PC-3 (cell line): ENCODE measurements around the gene TMTC1. TPM values are rescaled to one million over a fixed set of nuclear protein-coding genes. Genes with fewer than 3 reads are reported as not detected.

ENCODE experiments used
- ATAC-seq: fragments of 200-7000 bp; cut with Tn5 transposase; 2 replicates; pipeline ENCODE4 v1.9.1; 2020; ENCODE audit warnings: mild to moderate bottlenecking, moderate library complexity
- BruUV-seq: library from RNA; stranded (reverse); fragments of 400-500 nt; replicated peaks from 2 replicates; lab custom pipeline; 2021; lab: Mats Ljungman, UMichigan
- CTCF ChIA-PET: fragments of 300-600 bp; sonication (Branson Sonifier 250); formaldehyde crosslinking; loops from one replicate; lab custom pipeline; 2022; ENCODE audit warnings: antibody characterized with exemption; lab: Charles Lee
- POLR2A ChIA-PET: fragments of 300-600 bp; sonication (Branson Sonifier 250); formaldehyde crosslinking; loops from one replicate; lab custom pipeline; 2022; ENCODE audit warnings: antibody characterized with exemption; ENCODE audit not compliant: unreplicated experiment; lab: Charles Lee
- DNase-seq: peaks from one replicate; pipeline ENCODE4 v3.0.0-alpha.2; 2015
- H2AFZ ChIP-seq: fragments of 300-600 bp; sonication (generic); 2 replicates; pipeline ENCODE4 v1.6.0; 2016; ENCODE audit warnings: antibody characterized with exemption, low read length
- H3F3A ChIP-seq: fragments of 300-600 bp; sonication (generic); one replicate; pipeline ENCODE4 v1.6.0; 2017; ENCODE audit warnings: antibody characterized with exemption, low read length, control low read depth, mild to moderate bottlenecking; ENCODE audit not compliant: unreplicated experiment
- H3K27ac ChIP-seq: fragments of 300-600 bp; sonication (generic); 2 replicates; pipeline ENCODE4 v1.5.1; 2016; ENCODE audit warnings: mild to moderate bottlenecking, low read length
- H3K27me3 ChIP-seq: fragments of 300-600 bp; sonication (generic); 2 replicates; pipeline ENCODE4 v1.6.1; 2016; ENCODE audit warnings: low read length, mixed read lengths
- H3K36me3 ChIP-seq: fragments of 300-600 bp; sonication (generic); 2 replicates; pipeline ENCODE4 v1.6.1; 2016; ENCODE audit warnings: low read depth, mixed run types, low read length, mixed read lengths
- H3K4me1 ChIP-seq: fragments of 300-600 bp; sonication (generic); 2 replicates; pipeline ENCODE4 v1.5.1; 2016; ENCODE audit warnings: low read length; ENCODE audit not compliant: insufficient read depth
- H3K4me2 ChIP-seq: fragments of 300-600 bp; sonication (generic); 2 replicates; pipeline ENCODE4 v1.6.0; 2016; ENCODE audit warnings: low read length
- H3K4me3 ChIP-seq: fragments of 300-600 bp; sonication (generic); 2 replicates; pipeline ENCODE4 v1.5.1; 2016; ENCODE audit warnings: mild to moderate bottlenecking, low read length, mixed read lengths
- H3K79me2 ChIP-seq: fragments of 300-600 bp; sonication (generic); 2 replicates; pipeline ENCODE4 v1.6.1; 2017; ENCODE audit warnings: low read length, mixed read lengths
- H3K9ac ChIP-seq: fragments of 300-600 bp; sonication (generic); 2 replicates; pipeline ENCODE4 v1.6.0; 2016; ENCODE audit warnings: mild to moderate bottlenecking, low read length
- H3K9me2 ChIP-seq: fragments of 300-600 bp; sonication (generic); replicated peaks from 2 replicates; pipeline ENCODE4 v1.6.1; 2016; ENCODE audit warnings: mixed run types, low read length, mixed read lengths
- H3K9me3 ChIP-seq: fragments of 300-600 bp; sonication (generic); 2 replicates; pipeline ENCODE4 v1.6.1; 2016; ENCODE audit warnings: low read length, mixed read lengths
- H4K20me1 ChIP-seq: fragments of 300-600 bp; sonication (generic); 2 replicates; pipeline ENCODE4 v1.6.1; 2016; ENCODE audit warnings: low read length, mixed read lengths
- EZH2 ChIP-seq: fragments of 300-600 bp; sonication (generic); IDR thresholded peaks from one replicate; pipeline ENCODE4 v1.6.1; 2017; ENCODE audit warnings: antibody characterized with exemption, mild to moderate bottlenecking, low read length; ENCODE audit not compliant: unreplicated experiment
- EZH2phosphoT487 ChIP-seq: fragments of 300-600 bp; sonication (generic); IDR thresholded peaks from 2 replicates; pipeline ENCODE4 v1.6.1; 2018; ENCODE audit warnings: mild to moderate bottlenecking, antibody characterized with exemption, low read length, borderline replicate concordance
- intact Hi-C: fragments of 100-400 bp; cut with micrococcal nuclease; formaldehyde crosslinking; loops from 2 replicates; pipeline ENCODE4 v1.9.0; 2023
- total RNA-seq: library from RNA; depleted of rRNA; stranded (reverse); fragments of >200 nt; gene quantifications from 2 replicates; pipeline ENCODE4 v1.2.3, GENCODE V29; 2014
- TF ChIP-seq, protein P1 (sequence below): fragments of 300-600 bp; sonication (generic); conservative IDR thresholded peaks from 2 replicates; pipeline ENCODE4 v1.5.1; 2017; ENCODE audit warnings: antibody characterized with exemption, low read depth, mild to moderate bottlenecking, low read length

The TMTC1 gene
- total RNA-seq, 1 experiment from 2014 or later, result 5.8 TPM

DNA sequence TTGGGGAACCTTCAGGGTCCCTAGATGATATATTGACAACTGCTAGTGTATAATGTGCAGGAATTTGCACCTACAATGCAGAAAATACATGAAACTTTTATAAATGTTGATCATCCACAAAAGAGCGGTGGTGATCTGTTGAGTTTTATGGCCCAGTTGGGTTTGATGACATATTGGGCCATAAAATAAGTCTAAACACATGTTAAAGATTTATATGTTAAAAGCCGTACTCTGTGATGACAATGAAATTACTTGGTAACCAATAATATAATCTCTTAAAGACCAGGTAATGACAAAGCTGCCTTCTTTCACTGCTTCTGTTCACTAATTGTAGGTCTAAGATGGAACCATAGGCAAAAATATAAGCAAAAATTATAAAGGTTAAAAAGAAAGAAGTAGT lies 61.6 kb downstream of the TMTC1 start:
- Histone ChIP-seq H3K27ac (no peak overlapping the region), H3K9ac (no peak overlapping the region), H3F3A (no peaks in the 10 kb centered on the region), H3K9me2 (no peaks in the 10 kb centered on the region), H2AFZ (no peak overlapping the region), H3K27me3 (peaks cover 16% of the 10 kb centered on the region; the same call in 1 of the 2 replicates), H3K79me2 (no peaks in the 10 kb centered on the region), H3K36me3 (no peaks in the 10 kb centered on the region), H3K9me3 (no peaks in the 10 kb centered on the region), H3K4me1 (no peaks in the 10 kb centered on the region), H3K4me3 (no peak overlapping the region), H3K4me2 (no peak overlapping the region), H4K20me1 (no peaks in the 10 kb centered on the region)
- CTCF ChIA-PET, result no interaction called here
- intact Hi-C loops, result no loop called here
- TF ChIP-seq EZH2 (no peak), EZH2phosphoT487 (no peak)
- TF ChIP-seq, protein P1, sequence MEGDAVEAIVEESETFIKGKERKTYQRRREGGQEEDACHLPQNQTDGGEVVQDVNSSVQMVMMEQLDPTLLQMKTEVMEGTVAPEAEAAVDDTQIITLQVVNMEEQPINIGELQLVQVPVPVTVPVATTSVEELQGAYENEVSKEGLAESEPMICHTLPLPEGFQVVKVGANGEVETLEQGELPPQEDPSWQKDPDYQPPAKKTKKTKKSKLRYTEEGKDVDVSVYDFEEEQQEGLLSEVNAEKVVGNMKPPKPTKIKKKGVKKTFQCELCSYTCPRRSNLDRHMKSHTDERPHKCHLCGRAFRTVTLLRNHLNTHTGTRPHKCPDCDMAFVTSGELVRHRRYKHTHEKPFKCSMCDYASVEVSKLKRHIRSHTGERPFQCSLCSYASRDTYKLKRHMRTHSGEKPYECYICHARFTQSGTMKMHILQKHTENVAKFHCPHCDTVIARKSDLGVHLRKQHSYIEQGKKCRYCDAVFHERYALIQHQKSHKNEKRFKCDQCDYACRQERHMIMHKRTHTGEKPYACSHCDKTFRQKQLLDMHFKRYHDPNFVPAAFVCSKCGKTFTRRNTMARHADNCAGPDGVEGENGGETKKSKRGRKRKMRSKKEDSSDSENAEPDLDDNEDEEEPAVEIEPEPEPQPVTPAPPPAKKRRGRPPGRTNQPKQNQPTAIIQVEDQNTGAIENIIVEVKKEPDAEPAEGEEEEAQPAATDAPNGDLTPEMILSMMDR, result no peak
- ATAC-seq, result no peak
- no TSS peak for BruUV-seq
- DNase-seq, result no peak
- POLR2A ChIA-PET, result interaction anchor here (0.6 kb wide), 1 partner anchor 18 kb away, joined by 3 read pairs; no protein-coding TSS in a partner anchor

DNA sequence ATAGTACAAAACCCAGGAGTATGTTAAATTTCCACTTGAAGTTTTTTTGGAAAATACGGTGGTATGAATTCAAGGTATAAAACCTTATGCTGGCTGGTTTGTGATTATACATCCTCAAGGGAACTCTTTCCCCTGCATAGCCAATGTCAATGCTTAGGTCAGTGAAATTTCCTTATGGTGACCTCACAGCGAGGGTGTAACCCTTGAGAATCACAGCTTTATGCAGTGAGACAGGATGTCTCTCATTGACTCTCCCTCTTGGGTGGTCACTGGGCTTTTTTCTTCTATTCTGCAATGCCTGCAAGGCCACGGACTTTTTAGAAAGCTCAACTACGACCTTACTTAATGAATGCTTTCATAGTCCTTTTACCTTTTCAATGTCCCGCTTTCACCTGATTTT lies 64.4 kb downstream of the TMTC1 start:
- intact Hi-C loops, result no loop called here
- Histone ChIP-seq H3K27me3 (peaks cover 16% of the 10 kb centered on the region; the same call in 1 of the 2 replicates), H3K4me3 (no peak overlapping the region), H2AFZ (no peak overlapping the region), H3K4me1 (no peaks in the 10 kb centered on the region), H3K79me2 (no peaks in the 10 kb centered on the region), H3K4me2 (no peak overlapping the region), H3K36me3 (no peaks in the 10 kb centered on the region), H3F3A (no peaks in the 10 kb centered on the region), H3K9ac (no peak overlapping the region), H3K27ac (no peak overlapping the region), H3K9me3 (no peaks in the 10 kb centered on the region), H4K20me1 (no peaks in the 10 kb centered on the region), H3K9me2 (no peaks in the 10 kb centered on the region)
- ATAC-seq (no peak), DNase-seq (no peak)
- POLR2A ChIA-PET, result no interaction called here
- TF ChIP-seq EZH2phosphoT487, result no peak
- TF ChIP-seq EZH2, result no peak
- TF ChIP-seq, protein P1, result no peak
- no TSS peak for BruUV-seq
- CTCF ChIA-PET, result no interaction called here

DNA sequence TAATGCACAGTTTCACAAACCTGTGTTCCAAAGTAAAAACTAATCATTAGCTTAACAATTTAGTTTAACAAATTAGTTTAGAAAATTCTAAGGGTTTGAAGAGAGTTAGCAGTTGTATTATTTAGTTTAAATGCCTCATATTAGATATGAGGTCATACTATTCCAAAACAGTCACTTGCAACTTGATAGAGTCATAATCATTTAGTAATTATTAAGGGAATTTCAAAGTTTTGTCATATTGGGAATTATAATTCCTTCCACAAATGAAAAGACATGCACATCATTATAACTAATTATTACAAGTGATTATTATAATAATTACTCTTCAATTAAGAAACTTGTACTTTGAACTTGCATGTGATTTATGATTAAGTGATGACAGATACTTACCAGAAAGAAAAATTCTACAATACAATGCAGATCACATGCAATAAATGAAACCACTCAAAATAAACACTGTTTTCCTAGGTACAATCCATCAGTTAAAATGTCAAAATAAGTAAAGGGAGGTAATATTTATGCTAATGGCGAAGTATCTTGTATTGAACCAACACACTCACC lies 66.1 kb downstream of the TMTC1 start:
- no TSS peak for BruUV-seq
- no peaks in the 10 kb centered on the region for H3K4me1 ChIP-seq
- ChIA-PET CTCF (no interaction called here), POLR2A (no interaction called here)
- TF ChIP-seq EZH2 (no peak), EZH2phosphoT487 (no peak)
- TF ChIP-seq, protein P1, result no peak
- H4K20me1 ChIP-seq, result no peaks in the 10 kb centered on the region
- no peaks in the 10 kb centered on the region for H3K9me3 ChIP-seq
- H3K27me3 ChIP-seq, result peaks cover 10% of the 10 kb centered on the region; the same call in 1 of the 2 replicates
- no peak overlapping the region for H3K9ac ChIP-seq
- no peak overlapping the region for H3K4me2 ChIP-seq
- DNase-seq (no peak), ATAC-seq (no peak)
- intact Hi-C loops, result no loop called here
- H3K27ac ChIP-seq, result no peak overlapping the region
- no peaks in the 10 kb centered on the region for H3F3A ChIP-seq
- H2AFZ ChIP-seq, result no peak overlapping the region
- no peaks in the 10 kb centered on the region for H3K9me2 ChIP-seq
- H3K79me2 ChIP-seq, result no peaks in the 10 kb centered on the region
- H3K4me3 ChIP-seq, result no peak overlapping the region
- no peaks in the 10 kb centered on the region for H3K36me3 ChIP-seq
